GM18868 (cell line): ENCODE measurements around the gene SCAMP5.

ENCODE experiments used
- ATAC-seq: cut with Tn5 transposase; IDR thresholded peaks from one replicate; pipeline ENCODE4 v1.9.1; 2021; ENCODE audit warnings: mild to moderate bottlenecking, moderate library complexity; ENCODE audit not compliant: unreplicated experiment

Gene SCAMP5

GRCh38 chr15:75044258-75044878 lies 49.0 kb downstream of the SCAMP5 start:
- no peak for ATAC-seq

- ATAC-seq: no peak
These were observed 50.1 kb downstream of the SCAMP5 start for GRCh38 chr15:75045332-75046015.

GRCh38 chr15:75048394-75048793 lies 53.0 kb downstream of the SCAMP5 start:
- ATAC-seq: no peak

GRCh38 chr15:75049392-75049791 lies 54.0 kb downstream of the SCAMP5 start:
- ATAC-seq: no peak

GRCh38 chr15:75050283-75050682 lies 54.9 kb downstream of the SCAMP5 start:
- ATAC-seq: no peak

- ATAC-seq: no peak
These were observed 55.8 kb downstream of the SCAMP5 start for GRCh38 chr15:75051191-75051608.

GRCh38 chr15:75051711-75052110 lies 56.3 kb downstream of the SCAMP5 start:
- no peak for ATAC-seq

GRCh38 chr15:75052972-75053747 lies 57.8 kb downstream of the SCAMP5 start:
- ATAC-seq: no peak

GRCh38 chr15:75053748-75054125 lies 58.4 kb downstream of the SCAMP5 start:
- ATAC-seq: no peak

GRCh38 chr15:75054172-75054897 lies 59.0 kb downstream of the SCAMP5 start:
- no peak for ATAC-seq

GRCh38 chr15:75056036-75056435 lies 60.7 kb downstream of the SCAMP5 start:
- ATAC-seq: no peak

- no peak for ATAC-seq
These were observed 63.0 kb downstream of the SCAMP5 start for GRCh38 chr15:75058127-75058905.

GRCh38 chr15:75059607-75060006 lies 64.2 kb downstream of the SCAMP5 start:
- ATAC-seq: no peak

GRCh38 chr15:75061272-75061671 lies 65.9 kb downstream of the SCAMP5 start:
- no peak for ATAC-seq

GRCh38 chr15:75062706-75063105 lies 67.3 kb downstream of the SCAMP5 start:
- no peak for ATAC-seq

- no peak for ATAC-seq
These were observed 68.0 kb downstream of the SCAMP5 start for GRCh38 chr15:75063338-75063737.

- ATAC-seq: no peak
These were observed 68.5 kb downstream of the SCAMP5 start for GRCh38 chr15:75063889-75064288.

GRCh38 chr15:75064846-75065245 lies 69.5 kb downstream of the SCAMP5 start:
- no peak for ATAC-seq

- ATAC-seq: no peak
These were observed 70.1 kb downstream of the SCAMP5 start for GRCh38 chr15:75065467-75065850.

GRCh38 chr15:75065851-75066509 lies 70.6 kb downstream of the SCAMP5 start:
- ATAC-seq: no peak
